Lung (tissue), 12 donors: ENCODE measurements around the gene IGF2R. TPM values are rescaled to one million over a fixed set of nuclear protein-coding genes. Genes with fewer than 3 reads are reported as not detected.

Experiments used
- ATAC-seq: fragments of 200-7000 bp; cut with Tn5 transposase; one replicate; pipeline ENCODE4 v1.9.1; 2020; ENCODE audit warnings: moderate number of reproducible peaks; ENCODE audit not compliant: insufficient read depth, low FRiP score
- DNase-seq, 3 donors: peaks; one replicate each; pipeline ENCODE4 v3.0.0-alpha.2; 2013 to 2017
- H3K27ac ChIP-seq, 2 donors: one replicate each; pipeline ENCODE4 v1.5.1; 2013; ENCODE audit warnings: mild to moderate bottlenecking in 2 of 2, moderate library complexity in 2 of 2, control low read depth in 1 of 2, inconsistent platforms in 1 of 2, low read depth in 1 of 2, low read length in 1 of 2
- H3K27me3 ChIP-seq, 3 donors: one replicate each; pipeline ENCODE4 v1.5.1; 2013; ENCODE audit warnings: low read length in 2 of 3; ENCODE audit not compliant: control insufficient read depth in 3 of 3, insufficient read depth in 3 of 3
- H3K36me3 ChIP-seq, 4 donors: one replicate each; pipeline ENCODE4 v1.5.1; 2013; ENCODE audit warnings: low read length in 4 of 4, mild to moderate bottlenecking in 1 of 4, moderate library complexity in 1 of 4; ENCODE audit not compliant: control insufficient read depth in 4 of 4, insufficient read depth in 4 of 4
- H3K4me1 ChIP-seq, 5 donors: one replicate each; pipeline ENCODE4 v1.5.1; 2013; ENCODE audit warnings: low read length in 5 of 5, mild to moderate bottlenecking in 2 of 5, moderate library complexity in 1 of 5; ENCODE audit not compliant: control insufficient read depth in 5 of 5, insufficient read depth in 5 of 5
- H3K4me3 ChIP-seq: one replicate; pipeline ENCODE4 v1.5.1; 2013; ENCODE audit warnings: mild to moderate bottlenecking, control low read depth, moderate library complexity
- H3K9ac ChIP-seq, 2 donors: one replicate each; pipeline ENCODE4 v1.5.1; 2013; ENCODE audit warnings: low read length in 2 of 2, control low read depth in 1 of 2; ENCODE audit not compliant: insufficient read depth in 1 of 2
- H3K9me3 ChIP-seq, 4 donors: one replicate each; pipeline ENCODE4 v1.5.1; 2013; ENCODE audit warnings: low read length in 3 of 4, mild to moderate bottlenecking in 1 of 4, moderate library complexity in 1 of 4; ENCODE audit not compliant: control insufficient read depth in 4 of 4, insufficient read depth in 3 of 4
- CTCF ChIP-seq: IDR thresholded peaks from 2 replicates; pipeline ENCODE4 v1.5.1; 2012; ENCODE audit warnings: mild to moderate bottlenecking; ENCODE audit errors: control extremely low read depth, extremely low read depth
- WGBS, 2 donors: extraction: QIAGEN DNeasy Blood & Tissue Kit; methylation state at CpG; one replicate each; pipeline ENCODE4 v1.1.7; 2013; 5-methylcytosine and 5-hydroxymethylcytosine counted together
- polyA plus RNA-seq, 2 donors: library from polyadenylated mRNA; stranded (reverse); fragments of 200-250 nt; gene quantifications; one replicate each; pipeline ENCODE4 v1.2.1, GENCODE V29; 2013
- total RNA-seq, 2 donors: library from RNA; depleted of rRNA in 1 of 2; stranded (reverse); fragments of >200 nt in 1 of 2; gene quantifications; one replicate each; pipeline ENCODE4 v1.2.1, GENCODE V29; 2014 to 2021
- donor health status: control.
- donor health status: control.
- donor health status: Bipolar disorder and iron deficiency.
- donor health status: healthy.
- donor health status: DM: yes; HTN: yes; CAD: no.

Gene IGF2R
- total and polyA plus RNA-seq, 4 donors: 30.0 to 125 (median 92.6) TPM

- H3K36me3 ChIP-seq: peaks cover 19 to 61% (median 30%) of the 10 kb centered on the region in 4 donors
- H3K9ac ChIP-seq: no peak overlapping the region
- H3K9me3 ChIP-seq: peaks cover 0 to 2% (median 0%) of the 10 kb centered on the region in 4 donors
- no peak for TF ChIP-seq CTCF
- WGBS, 2 donors: 96 to 98% methylated on average over 18 of the region's 18 CpGs
- DNase-seq: no peak
- H3K4me1 ChIP-seq: no peaks in the 10 kb centered on the region
- ATAC-seq: no peak
- H3K4me3 ChIP-seq: no peak overlapping the region
- H3K27me3 ChIP-seq: no peaks in the 10 kb centered on the region
- no peak overlapping the region for H3K27ac ChIP-seq
Measured at GRCh38 chr6:160084198-160084776, 115.4 kb downstream of the IGF2R start.

DNA sequence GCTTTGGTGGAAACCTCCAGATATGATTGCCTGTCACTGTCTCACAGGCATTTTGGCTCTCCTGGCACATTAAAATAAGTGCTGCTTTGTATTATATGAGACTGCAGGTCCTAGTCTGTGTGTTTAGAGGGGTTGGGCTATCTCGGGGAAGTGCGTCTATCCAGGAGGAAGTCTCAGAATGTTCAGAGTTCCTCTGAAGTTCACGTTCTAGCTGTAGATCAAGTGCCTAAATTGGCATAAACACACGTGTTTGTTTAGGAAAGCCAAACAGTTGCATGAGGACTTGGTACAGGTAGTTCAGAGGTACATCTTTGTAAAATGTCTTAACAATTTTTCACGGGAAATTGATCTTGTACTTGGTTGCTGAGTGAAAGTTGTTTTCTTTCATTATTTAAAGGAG, 116.3 kb downstream of the IGF2R start:
- DNase-seq: no peak
- no peak for ATAC-seq
- H3K27ac ChIP-seq: no peak overlapping the region
- H3K36me3 ChIP-seq: peaks cover 24 to 60% (median 28%) of the 10 kb centered on the region in 4 donors
- no peaks in the 10 kb centered on the region for H3K4me1 ChIP-seq
- no peak overlapping the region for H3K4me3 ChIP-seq
- no peak for TF ChIP-seq CTCF
- H3K9ac ChIP-seq: no peak overlapping the region
- H3K27me3 ChIP-seq: no peaks in the 10 kb centered on the region
- H3K9me3 ChIP-seq: no peaks in the 10 kb centered on the region
- 66 to 67% methylated on average over 5 of the region's 5 CpGs for WGBS, 2 donors

- Histone ChIP-seq H3K27me3 (no peaks in the 10 kb centered on the region), H3K27ac (no peak overlapping the region), H3K4me1 (no peaks in the 10 kb centered on the region), H3K36me3 (peaks cover 25 to 61% (median 29%) of the 10 kb centered on the region in 4 donors), H3K9me3 (no peaks in the 10 kb centered on the region), H3K9ac (no peak overlapping the region), H3K4me3 (no peak overlapping the region)
- TF ChIP-seq CTCF: no peak
- peak; percentile 44 for ATAC-seq
- no peak for DNase-seq
- WGBS, 2 donors: 89 to 94% methylated on average over 15 of the region's 15 CpGs
Measured at GRCh38 chr6:160085713-160086505, 117.0 kb downstream of the IGF2R start.
